Neutrophil (primary cell): ENCODE results near the gene MEIOB.

Experiments used
- H3K27ac ChIP-seq: fragments of 200-600 bp; sonication (generic); 2 replicates; pipeline ENCODE4 v1.5.1; 2016; ENCODE audit warnings: mild to moderate bottlenecking, moderate library complexity
- H3K27me3 ChIP-seq: fragments of 200-600 bp; sonication (generic); 2 replicates; pipeline ENCODE4 v1.6.0; 2016; ENCODE audit warnings: mild to moderate bottlenecking
- H3K36me3 ChIP-seq: fragments of 200-600 bp; sonication (generic); 2 replicates; pipeline ENCODE4 v1.5.1; 2017
- H3K4me1 ChIP-seq, 2 experiments: fragments of 200-600 bp in 1 of 2; sonication (generic) in 1 of 2; 1 replicate in 1 of 2; 2 replicates in 1 of 2; pipeline versions ENCODE4 v1.5.1 to v1.6.1; 2013 to 2016; ENCODE audit warnings: low read depth in 1 of 2, low read length in 1 of 2, mild to moderate bottlenecking in 1 of 2, moderate library complexity in 1 of 2; ENCODE audit not compliant: control insufficient read depth in 1 of 2, insufficient read depth in 1 of 2
- H3K4me3 ChIP-seq, 2 experiments: fragments of 200-600 bp in 1 of 2; sonication (generic) in 1 of 2; 1 replicate in 1 of 2; 2 replicates in 1 of 2; pipeline ENCODE4 v1.5.1; 2013 to 2016; ENCODE audit warnings: low read depth in 1 of 2, low read length in 1 of 2, mild to moderate bottlenecking in 1 of 2, moderate library complexity in 1 of 2
- H3K9me3 ChIP-seq: fragments of 200-600 bp; sonication (generic); 2 replicates; pipeline ENCODE4 v1.5.1; 2016
- CTCF ChIP-seq: fragments of 200-600 bp; sonication (generic); IDR thresholded peaks from 2 replicates; pipeline ENCODE4 v1.5.1; 2016; ENCODE audit warnings: antibody characterized with exemption

MEIOB gene

DNA sequence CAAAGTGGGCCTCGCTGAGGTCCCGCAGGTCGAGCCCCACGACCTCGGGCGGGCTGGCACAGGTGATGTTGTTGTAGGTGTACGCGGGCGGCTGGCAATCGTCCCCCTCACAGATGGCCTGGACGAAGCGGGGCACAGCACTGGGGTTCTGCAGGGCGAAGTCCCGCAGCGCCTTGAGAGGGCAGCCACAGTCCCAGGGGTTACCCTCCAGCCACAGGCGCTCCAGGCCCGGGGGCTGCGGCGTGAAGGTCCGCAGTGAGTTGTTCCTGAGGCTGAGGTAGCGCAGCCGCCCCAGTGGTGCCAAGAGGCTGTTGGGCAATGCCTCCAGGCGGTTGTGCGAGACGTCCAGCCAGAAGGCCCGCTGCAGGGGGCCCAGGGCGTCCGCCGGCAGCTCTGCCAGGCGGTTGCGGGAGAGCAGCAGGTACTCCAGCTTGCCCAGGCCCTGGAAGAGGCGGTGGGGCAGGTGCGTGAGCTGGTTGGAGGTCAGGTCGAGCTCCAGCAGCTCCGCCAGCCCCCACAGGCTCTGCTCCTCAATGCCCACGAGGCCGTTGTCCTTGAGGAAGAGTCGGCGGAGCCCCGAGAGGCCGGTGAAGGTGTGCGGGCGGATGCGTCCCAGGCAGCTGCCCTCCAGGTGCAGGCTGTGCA is 81.2 kb downstream of the MEIOB start:
- H3K9me3 ChIP-seq, result no peaks in the 10 kb centered on the region
- H3K4me3 ChIP-seq, result no peak overlapping the region
- no peak for TF ChIP-seq CTCF
- no peak overlapping the region for H3K27ac ChIP-seq
- H3K36me3 ChIP-seq, result peaks cover 58% of the 10 kb centered on the region
- H3K4me1 ChIP-seq, result no peaks in the 10 kb centered on the region
- no peaks in the 10 kb centered on the region for H3K27me3 ChIP-seq

DNA sequence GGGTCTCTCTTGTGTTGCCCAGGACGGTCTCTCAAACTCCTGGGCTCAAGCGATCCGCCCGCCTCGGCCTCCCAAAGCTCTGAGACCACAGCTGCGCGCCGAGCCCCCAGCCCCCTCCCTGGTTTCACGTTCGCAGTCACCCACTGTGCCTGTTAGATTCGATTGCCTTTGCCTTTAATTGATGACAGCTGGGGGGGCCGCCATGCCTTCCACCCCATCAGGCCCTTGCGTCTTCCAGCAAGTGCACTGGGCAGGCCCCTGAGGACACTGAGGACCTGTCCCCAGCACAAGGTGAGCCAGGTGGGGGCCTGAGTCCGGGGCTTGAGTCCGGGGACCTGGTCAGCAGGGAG is 81.7 kb downstream of the MEIOB start:
- H3K9me3 ChIP-seq, result no peaks in the 10 kb centered on the region
- no peak overlapping the region for H3K27ac ChIP-seq
- peaks cover 58% of the 10 kb centered on the region for H3K36me3 ChIP-seq
- no peak overlapping the region for H3K4me3 ChIP-seq
- H3K27me3 ChIP-seq, result no peaks in the 10 kb centered on the region
- no peaks in the 10 kb centered on the region for H3K4me1 ChIP-seq
- TF ChIP-seq CTCF, result no peak

GRCh38 chr16:1789643-1790045 is 82.3 kb downstream of the MEIOB start:
- Histone ChIP-seq H3K27me3 (no peaks in the 10 kb centered on the region), H3K4me1 (no peaks in the 10 kb centered on the region), H3K4me3 (no peak overlapping the region), H3K27ac (no peak overlapping the region), H3K9me3 (no peaks in the 10 kb centered on the region), H3K36me3 (peaks cover 58% of the 10 kb centered on the region)
- no peak for TF ChIP-seq CTCF

GRCh38 chr16:1788708-1789100 is 83.3 kb downstream of the MEIOB start:
- Histone ChIP-seq H3K27ac (no peak overlapping the region), H3K4me3 (no peak overlapping the region), H3K36me3 (peaks cover 58% of the 10 kb centered on the region), H3K9me3 (no peaks in the 10 kb centered on the region), H3K4me1 (peaks cover 1 to 5% of the 10 kb centered on the region in 2 experiments), H3K27me3 (no peaks in the 10 kb centered on the region)
- no peak for TF ChIP-seq CTCF

GRCh38 chr16:1788095-1788707 is 83.8 kb downstream of the MEIOB start:
- no peak for TF ChIP-seq CTCF
- Histone ChIP-seq H3K36me3 (peaks cover 58% of the 10 kb centered on the region), H3K27ac (no peak overlapping the region), H3K9me3 (no peaks in the 10 kb centered on the region), H3K27me3 (no peaks in the 10 kb centered on the region), H3K4me1 (peaks cover 6 to 10% of the 10 kb centered on the region in 2 experiments), H3K4me3 (no peak overlapping the region)
